Measurements from ENCODE around the gene KLHL13. TPM values are rescaled to one million over a fixed set of nuclear protein-coding genes. Genes with fewer than 3 reads are reported as not detected.

The KLHL13 gene
- 10 to 100 TPM in 1 of 2 donors, 1 to 10 TPM in 1; 8.9 to 10.7 TPM for total RNA-seq

- H3K27ac ChIP-seq: peak within 1 kb of the TSS; percentile 51 to 73
- H3K4me1 ChIP-seq (replicated peaks): no peaks in the 10 kb centered on the region
- H3K9me3 ChIP-seq: no peaks in the 10 kb centered on the region
- intact Hi-C loops (cut with DNase I): no loop called here
- no peaks in the 10 kb centered on the region for H3K36me3 ChIP-seq
- TF ChIP-seq POLR2AphosphoS5 (IDR thresholded peaks at IDR 0.05) (no peak), POLR2A (IDR thresholded peaks at IDR 0.05) (no peak)
- TF ChIP-seq, protein P1, sequence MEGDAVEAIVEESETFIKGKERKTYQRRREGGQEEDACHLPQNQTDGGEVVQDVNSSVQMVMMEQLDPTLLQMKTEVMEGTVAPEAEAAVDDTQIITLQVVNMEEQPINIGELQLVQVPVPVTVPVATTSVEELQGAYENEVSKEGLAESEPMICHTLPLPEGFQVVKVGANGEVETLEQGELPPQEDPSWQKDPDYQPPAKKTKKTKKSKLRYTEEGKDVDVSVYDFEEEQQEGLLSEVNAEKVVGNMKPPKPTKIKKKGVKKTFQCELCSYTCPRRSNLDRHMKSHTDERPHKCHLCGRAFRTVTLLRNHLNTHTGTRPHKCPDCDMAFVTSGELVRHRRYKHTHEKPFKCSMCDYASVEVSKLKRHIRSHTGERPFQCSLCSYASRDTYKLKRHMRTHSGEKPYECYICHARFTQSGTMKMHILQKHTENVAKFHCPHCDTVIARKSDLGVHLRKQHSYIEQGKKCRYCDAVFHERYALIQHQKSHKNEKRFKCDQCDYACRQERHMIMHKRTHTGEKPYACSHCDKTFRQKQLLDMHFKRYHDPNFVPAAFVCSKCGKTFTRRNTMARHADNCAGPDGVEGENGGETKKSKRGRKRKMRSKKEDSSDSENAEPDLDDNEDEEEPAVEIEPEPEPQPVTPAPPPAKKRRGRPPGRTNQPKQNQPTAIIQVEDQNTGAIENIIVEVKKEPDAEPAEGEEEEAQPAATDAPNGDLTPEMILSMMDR (IDR thresholded peaks at IDR 0.05): no peak
- H3K4me3 ChIP-seq: peak within 1 kb of the TSS; percentile 42 to 43
- no peak for DNase-seq (ENCODE audit: low spot score)
- no peaks in the 10 kb centered on the region for H3K27me3 ChIP-seq (replicated peaks; ENCODE audit: insufficient read depth)
- WGBS: under 1% methylated on average over 22 of the region's 42 CpGs
These were observed at the start of gene KLHL13 for GRCh38 chrX:118116713-118117550. KLHL13 (minus strand) TSS chrX:118116810; CDS start chrX:118028473, 88,337 bp downstream.

GRCh38 chrX:118164138-118164537 lies 47.5 kb upstream of the KLHL13 start:
- intact Hi-C loops (cut with DNase I): no loop called here
- TF ChIP-seq POLR2AphosphoS5 (IDR thresholded peaks at IDR 0.05) (no peak), POLR2A (IDR thresholded peaks at IDR 0.05) (no peak)
- TF ChIP-seq, protein P1 (IDR thresholded peaks at IDR 0.05): no peak
- Histone ChIP-seq H3K36me3 (no peaks in the 10 kb centered on the region), H3K4me3 (no peak overlapping the region), H3K9me3 (no peaks in the 10 kb centered on the region), H3K27me3 (replicated peaks; ENCODE audit: insufficient read depth) (no peaks in the 10 kb centered on the region), H3K27ac (no peak overlapping the region), H3K4me1 (replicated peaks) (no peaks in the 10 kb centered on the region)
- no peak for DNase-seq (ENCODE audit: low spot score)
- 86% methylated on average over 1 of the region's 1 CpG for WGBS

- intact Hi-C loops (cut with DNase I): no loop called here
- H3K27ac ChIP-seq: no peak overlapping the region
- no peaks in the 10 kb centered on the region for H3K9me3 ChIP-seq
- H3K36me3 ChIP-seq: no peaks in the 10 kb centered on the region
- no peak overlapping the region for H3K4me3 ChIP-seq
- no peak for TF ChIP-seq POLR2A (IDR thresholded peaks at IDR 0.05)
- TF ChIP-seq, protein P1 (IDR thresholded peaks at IDR 0.05): no peak
- DNase-seq (ENCODE audit: low spot score): no peak
- WGBS: 92% methylated on average over 7 of the region's 7 CpGs
- no peaks in the 10 kb centered on the region for H3K27me3 ChIP-seq (replicated peaks; ENCODE audit: insufficient read depth)
- H3K4me1 ChIP-seq (replicated peaks): no peaks in the 10 kb centered on the region
These were observed 40.5 kb upstream of the KLHL13 start for GRCh38 chrX:118156953-118157608.

- intact Hi-C loops (cut with DNase I): no loop called here
- H3K36me3 ChIP-seq: no peaks in the 10 kb centered on the region
- no peak overlapping the region for H3K4me3 ChIP-seq
- no peak for DNase-seq (ENCODE audit: low spot score)
- H3K27ac ChIP-seq: no peak overlapping the region
- WGBS: 78% methylated on average over 6 of the region's 6 CpGs
- H3K4me1 ChIP-seq (replicated peaks): no peaks in the 10 kb centered on the region
- no peaks in the 10 kb centered on the region for H3K9me3 ChIP-seq
- TF ChIP-seq, protein P1 (IDR thresholded peaks at IDR 0.05): no peak
- TF ChIP-seq POLR2AphosphoS5 (IDR thresholded peaks at IDR 0.05): no peak
- TF ChIP-seq POLR2A (IDR thresholded peaks at IDR 0.05): no peak
- H3K27me3 ChIP-seq (replicated peaks; ENCODE audit: insufficient read depth): no peaks in the 10 kb centered on the region
These were observed 39.8 kb upstream of the KLHL13 start for GRCh38 chrX:118156254-118156952.

Measured in prostate gland (tissue), 2 donors.